ENCODE measurements around the gene IPO8. TPM values are rescaled to one million over a fixed set of nuclear protein-coding genes. Genes with fewer than 3 reads are reported as not detected.

IPO8 gene
- total RNA-seq, 2 donors from 2014 or later: 39.4 to 80.0 TPM

DNA sequence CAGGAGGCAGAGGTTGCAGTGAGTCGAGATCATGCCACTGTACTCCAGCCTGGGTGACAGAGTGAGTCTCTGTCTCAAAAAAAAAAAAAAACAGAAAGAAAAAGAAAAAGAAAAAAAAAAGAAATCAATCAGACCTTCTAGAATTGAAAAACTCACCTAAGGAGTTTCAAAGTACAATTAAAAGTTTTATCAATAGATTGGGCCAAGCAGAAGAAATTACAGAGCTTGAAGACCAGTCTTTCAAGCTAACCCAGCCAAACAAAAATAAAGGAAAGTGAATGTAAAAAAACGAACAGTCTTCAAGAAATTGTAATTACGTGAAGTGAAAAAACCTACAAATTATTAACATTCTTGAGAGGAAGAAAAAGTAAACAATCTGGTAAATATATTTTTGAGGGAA is 93.0 kb downstream of the IPO8 start:
- DNase-seq: no peak
- H3K27me3 Mint-ChIP-seq (ENCODE audit: insufficient read depth): peaks cover 1% of the 10 kb centered on the region
- TF ChIP-seq, protein P1, sequence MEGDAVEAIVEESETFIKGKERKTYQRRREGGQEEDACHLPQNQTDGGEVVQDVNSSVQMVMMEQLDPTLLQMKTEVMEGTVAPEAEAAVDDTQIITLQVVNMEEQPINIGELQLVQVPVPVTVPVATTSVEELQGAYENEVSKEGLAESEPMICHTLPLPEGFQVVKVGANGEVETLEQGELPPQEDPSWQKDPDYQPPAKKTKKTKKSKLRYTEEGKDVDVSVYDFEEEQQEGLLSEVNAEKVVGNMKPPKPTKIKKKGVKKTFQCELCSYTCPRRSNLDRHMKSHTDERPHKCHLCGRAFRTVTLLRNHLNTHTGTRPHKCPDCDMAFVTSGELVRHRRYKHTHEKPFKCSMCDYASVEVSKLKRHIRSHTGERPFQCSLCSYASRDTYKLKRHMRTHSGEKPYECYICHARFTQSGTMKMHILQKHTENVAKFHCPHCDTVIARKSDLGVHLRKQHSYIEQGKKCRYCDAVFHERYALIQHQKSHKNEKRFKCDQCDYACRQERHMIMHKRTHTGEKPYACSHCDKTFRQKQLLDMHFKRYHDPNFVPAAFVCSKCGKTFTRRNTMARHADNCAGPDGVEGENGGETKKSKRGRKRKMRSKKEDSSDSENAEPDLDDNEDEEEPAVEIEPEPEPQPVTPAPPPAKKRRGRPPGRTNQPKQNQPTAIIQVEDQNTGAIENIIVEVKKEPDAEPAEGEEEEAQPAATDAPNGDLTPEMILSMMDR (conservative IDR thresholded peaks at IDR 0.05): no peak
- Histone ChIP-seq H3K9ac (ENCODE audit: extremely low read depth, low read length, poor library complexity, severe bottlenecking) (no peak overlapping the region), H3K27me3 (ENCODE audit: control insufficient read depth, insufficient read depth, low read length, poor library complexity, severe bottlenecking) (no peaks in the 10 kb centered on the region), H3K27ac (ENCODE audit: low read depth, low read length) (no peak overlapping the region), H3K36me3 (ENCODE audit: control insufficient read depth, insufficient read depth, low read length) (no peaks in the 10 kb centered on the region), H3K4me3 (ENCODE audit: low read length) (no peak overlapping the region), H3K9me3 (ENCODE audit: control insufficient read depth, low read length) (peaks cover 15% of the 10 kb centered on the region), H3K4me1 (ENCODE audit: control insufficient read depth, insufficient read depth, low read length) (no peaks in the 10 kb centered on the region)
- no peak overlapping the region for H3K27ac Mint-ChIP-seq
- peaks cover 10% of the 10 kb centered on the region for H3K36me3 Mint-ChIP-seq (ENCODE audit: low read depth)
- H3K4me3 Mint-ChIP-seq: no peak overlapping the region
- WGBS, 2 experiments (ENCODE audit: insufficient coverage in 1 of 2, insufficient read length in 1 of 2): 85 to 100% methylated on average over 1 to 3 of the region's 3 CpGs
- no peaks in the 10 kb centered on the region for H3K4me1 Mint-ChIP-seq
- peaks cover 28% of the 10 kb centered on the region for H3K9me3 Mint-ChIP-seq

GRCh38 chr12:30599608-30600007 is 96.1 kb downstream of the IPO8 start:
- Histone ChIP-seq H3K9me3 (ENCODE audit: control insufficient read depth, low read length) (peaks cover 19% of the 10 kb centered on the region), H3K9ac (ENCODE audit: extremely low read depth, low read length, poor library complexity, severe bottlenecking) (no peak overlapping the region), H3K36me3 (ENCODE audit: control insufficient read depth, insufficient read depth, low read length) (no peaks in the 10 kb centered on the region), H3K4me3 (ENCODE audit: low read length) (no peak overlapping the region), H3K4me1 (ENCODE audit: control insufficient read depth, insufficient read depth, low read length) (no peaks in the 10 kb centered on the region), H3K27ac (ENCODE audit: low read depth, low read length) (no peak overlapping the region), H3K27me3 (ENCODE audit: control insufficient read depth, insufficient read depth, low read length, poor library complexity, severe bottlenecking) (no peaks in the 10 kb centered on the region)
- Mint-ChIP-seq H3K4me1 (no peaks in the 10 kb centered on the region), H3K4me3 (no peak overlapping the region), H3K36me3 (ENCODE audit: low read depth) (peaks cover 15% of the 10 kb centered on the region), H3K27me3 (ENCODE audit: insufficient read depth) (no peaks in the 10 kb centered on the region), H3K9me3 (peaks cover 40% of the 10 kb centered on the region), H3K27ac (no peak overlapping the region)
- 79 to 89% methylated on average over 2 of the region's 2 CpGs for WGBS, 2 experiments (ENCODE audit: insufficient coverage in 1 of 2, insufficient read length in 1 of 2)
- no peak for DNase-seq
- TF ChIP-seq, protein P1 (conservative IDR thresholded peaks at IDR 0.05): no peak

GRCh38 chr12:30598889-30599288 is 96.8 kb downstream of the IPO8 start:
- Mint-ChIP-seq H3K36me3 (ENCODE audit: low read depth) (peaks cover 15% of the 10 kb centered on the region), H3K27me3 (ENCODE audit: insufficient read depth) (no peaks in the 10 kb centered on the region), H3K4me3 (no peak overlapping the region), H3K9me3 (peaks cover 37% of the 10 kb centered on the region), H3K27ac (no peak overlapping the region), H3K4me1 (no peaks in the 10 kb centered on the region)
- WGBS, 2 experiments (ENCODE audit: insufficient coverage in 1 of 2, insufficient read length in 1 of 2): 89 to 98% methylated on average over 5 to 6 of the region's 7 CpGs
- DNase-seq: no peak
- no peak overlapping the region for H3K27ac ChIP-seq (ENCODE audit: low read depth, low read length)
- peaks cover 16% of the 10 kb centered on the region for H3K9me3 ChIP-seq (ENCODE audit: control insufficient read depth, low read length)
- H3K27me3 ChIP-seq (ENCODE audit: control insufficient read depth, insufficient read depth, low read length, poor library complexity, severe bottlenecking): no peaks in the 10 kb centered on the region
- TF ChIP-seq, protein P1 (conservative IDR thresholded peaks at IDR 0.05): no peak
- H3K36me3 ChIP-seq (ENCODE audit: control insufficient read depth, insufficient read depth, low read length): no peaks in the 10 kb centered on the region
- no peaks in the 10 kb centered on the region for H3K4me1 ChIP-seq (ENCODE audit: control insufficient read depth, insufficient read depth, low read length)
- H3K4me3 ChIP-seq (ENCODE audit: low read length): no peak overlapping the region
- no peak overlapping the region for H3K9ac ChIP-seq (ENCODE audit: extremely low read depth, low read length, poor library complexity, severe bottlenecking)

Measured in endodermal cell (in vitro differentiated cells).